OCI-LY1 (cell line): Measurements from ENCODE around the gene ACAA1.

Source experiments
- EZH2 ChIP-seq: fragments of 200-600 bp; sonication (generic), shearing (Covaris generic); IDR thresholded peaks from 2 replicates; pipeline ENCODE4 v1.8.0; 2017; ENCODE audit warnings: borderline replicate concordance, mixed run types, mild to moderate bottlenecking, antibody characterized with exemption, low read length, moderate library complexity, mixed read lengths
- TF ChIP-seq, protein P1 (sequence below): fragments of 200-600 bp; sonication (generic), shearing (Covaris generic); IDR thresholded peaks from 2 replicates; pipeline ENCODE4 v1.5.1; 2017; ENCODE audit warnings: mild to moderate bottlenecking, antibody characterized with exemption, low read length, moderate library complexity, mixed read lengths

DNA sequence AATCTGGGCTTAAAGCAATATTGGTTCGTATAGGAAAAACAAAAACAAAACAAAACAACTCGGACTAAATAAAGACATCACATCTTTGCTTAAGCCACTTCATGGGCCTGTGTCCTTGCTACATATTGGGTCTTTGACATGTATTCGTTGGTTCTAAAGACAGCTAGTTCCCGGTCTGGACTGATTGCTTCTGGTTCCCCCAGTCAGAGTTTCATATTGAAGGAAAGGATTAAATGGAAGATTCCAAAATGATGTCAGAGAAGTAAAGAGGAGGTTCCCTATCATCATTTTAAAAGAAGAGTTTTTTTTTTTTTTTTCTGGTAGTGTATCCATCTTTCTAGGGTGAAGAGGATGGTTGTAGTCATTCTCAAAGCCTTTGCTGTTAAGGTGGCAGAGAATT is 30.7 kb upstream of the ACAA1 start:
- TF ChIP-seq, protein P1, sequence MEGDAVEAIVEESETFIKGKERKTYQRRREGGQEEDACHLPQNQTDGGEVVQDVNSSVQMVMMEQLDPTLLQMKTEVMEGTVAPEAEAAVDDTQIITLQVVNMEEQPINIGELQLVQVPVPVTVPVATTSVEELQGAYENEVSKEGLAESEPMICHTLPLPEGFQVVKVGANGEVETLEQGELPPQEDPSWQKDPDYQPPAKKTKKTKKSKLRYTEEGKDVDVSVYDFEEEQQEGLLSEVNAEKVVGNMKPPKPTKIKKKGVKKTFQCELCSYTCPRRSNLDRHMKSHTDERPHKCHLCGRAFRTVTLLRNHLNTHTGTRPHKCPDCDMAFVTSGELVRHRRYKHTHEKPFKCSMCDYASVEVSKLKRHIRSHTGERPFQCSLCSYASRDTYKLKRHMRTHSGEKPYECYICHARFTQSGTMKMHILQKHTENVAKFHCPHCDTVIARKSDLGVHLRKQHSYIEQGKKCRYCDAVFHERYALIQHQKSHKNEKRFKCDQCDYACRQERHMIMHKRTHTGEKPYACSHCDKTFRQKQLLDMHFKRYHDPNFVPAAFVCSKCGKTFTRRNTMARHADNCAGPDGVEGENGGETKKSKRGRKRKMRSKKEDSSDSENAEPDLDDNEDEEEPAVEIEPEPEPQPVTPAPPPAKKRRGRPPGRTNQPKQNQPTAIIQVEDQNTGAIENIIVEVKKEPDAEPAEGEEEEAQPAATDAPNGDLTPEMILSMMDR, result no peak
- no peak for TF ChIP-seq EZH2
